ENCODE measurements around the gene ISM1. TPM values are rescaled to one million over a fixed set of nuclear protein-coding genes. Genes with fewer than 3 reads are reported as not detected.

Gene ISM1
- total RNA-seq (2022; extraction: Qiagen RNA extraction; ENCODE audit: low read depth), result 0.16 to 0.56 TPM (median 0.37 TPM) in 5 replicates

GRCh38 chr20:13220904-13221297, at the start of gene ISM1:
Gene ISM1 (plus strand): TSS chr20:13221274. CDS start chr20:13221777, 503 bp downstream.

Other genes starting within 250 kb of the ISM1 start
- gene SPTLC3, start 212.3 kb upstream of the ISM1 start, total RNA-seq (2022; extraction: Qiagen RNA extraction; ENCODE audit: low read depth), result 0.02 to 0.44 TPM in 2 of 5 replicates, not detected in the others

Measured in A549 treated with RU486 at 1 μM for 4 hours (cell line).